Neutrophil (primary cell): Measurements from ENCODE around the gene PGAP3.
"Not testable (repeated sequence)": the region's sequence is repeated elsewhere in the genome, so short reads cannot be mapped to it uniquely, and the experiment has no call there.

Source experiments
- H3K27ac ChIP-seq: fragments of 200-600 bp; sonication (generic); 2 replicates; pipeline ENCODE4 v1.5.1; 2016; ENCODE audit warnings: mild to moderate bottlenecking, moderate library complexity
- H3K27me3 ChIP-seq: fragments of 200-600 bp; sonication (generic); 2 replicates; pipeline ENCODE4 v1.6.0; 2016; ENCODE audit warnings: mild to moderate bottlenecking
- H3K36me3 ChIP-seq: fragments of 200-600 bp; sonication (generic); 2 replicates; pipeline ENCODE4 v1.5.1; 2017
- H3K4me1 ChIP-seq, 2 experiments: fragments of 200-600 bp in 1 of 2; sonication (generic) in 1 of 2; 1 replicate in 1 of 2; 2 replicates in 1 of 2; pipeline versions ENCODE4 v1.5.1 to v1.6.1; 2013 to 2016; ENCODE audit warnings: low read depth in 1 of 2, low read length in 1 of 2, mild to moderate bottlenecking in 1 of 2, moderate library complexity in 1 of 2; ENCODE audit not compliant: control insufficient read depth in 1 of 2, insufficient read depth in 1 of 2
- H3K4me3 ChIP-seq, 2 experiments: fragments of 200-600 bp in 1 of 2; sonication (generic) in 1 of 2; 1 replicate in 1 of 2; 2 replicates in 1 of 2; pipeline ENCODE4 v1.5.1; 2013 to 2016; ENCODE audit warnings: low read depth in 1 of 2, low read length in 1 of 2, mild to moderate bottlenecking in 1 of 2, moderate library complexity in 1 of 2
- H3K9me3 ChIP-seq: fragments of 200-600 bp; sonication (generic); 2 replicates; pipeline ENCODE4 v1.5.1; 2016
- TF ChIP-seq, protein P1 (sequence below): fragments of 200-600 bp; sonication (generic); IDR thresholded peaks from 2 replicates; pipeline ENCODE4 v1.5.1; 2016; ENCODE audit warnings: antibody characterized with exemption

PGAP3 gene

GRCh38 chr17:39700148-39700987, 12.5 kb upstream of the PGAP3 start:
- Histone ChIP-seq H3K4me3 (no peak overlapping the region), H3K27me3 (peaks cover 76% of the 10 kb centered on the region), H3K36me3 (no peaks in the 10 kb centered on the region), H3K9me3 (no peaks in the 10 kb centered on the region), H3K4me1 (no peaks in the 10 kb centered on the region), H3K27ac (no peak overlapping the region)
- TF ChIP-seq, protein P1, sequence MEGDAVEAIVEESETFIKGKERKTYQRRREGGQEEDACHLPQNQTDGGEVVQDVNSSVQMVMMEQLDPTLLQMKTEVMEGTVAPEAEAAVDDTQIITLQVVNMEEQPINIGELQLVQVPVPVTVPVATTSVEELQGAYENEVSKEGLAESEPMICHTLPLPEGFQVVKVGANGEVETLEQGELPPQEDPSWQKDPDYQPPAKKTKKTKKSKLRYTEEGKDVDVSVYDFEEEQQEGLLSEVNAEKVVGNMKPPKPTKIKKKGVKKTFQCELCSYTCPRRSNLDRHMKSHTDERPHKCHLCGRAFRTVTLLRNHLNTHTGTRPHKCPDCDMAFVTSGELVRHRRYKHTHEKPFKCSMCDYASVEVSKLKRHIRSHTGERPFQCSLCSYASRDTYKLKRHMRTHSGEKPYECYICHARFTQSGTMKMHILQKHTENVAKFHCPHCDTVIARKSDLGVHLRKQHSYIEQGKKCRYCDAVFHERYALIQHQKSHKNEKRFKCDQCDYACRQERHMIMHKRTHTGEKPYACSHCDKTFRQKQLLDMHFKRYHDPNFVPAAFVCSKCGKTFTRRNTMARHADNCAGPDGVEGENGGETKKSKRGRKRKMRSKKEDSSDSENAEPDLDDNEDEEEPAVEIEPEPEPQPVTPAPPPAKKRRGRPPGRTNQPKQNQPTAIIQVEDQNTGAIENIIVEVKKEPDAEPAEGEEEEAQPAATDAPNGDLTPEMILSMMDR = no peak

- Histone ChIP-seq H3K4me1 (no peaks in the 10 kb centered on the region), H3K4me3 (no peak within 1 kb of the TSS), H3K27ac (no peak within 1 kb of the TSS), H3K36me3 (no peaks in the 10 kb centered on the region), H3K27me3 (peaks cover 76% of the 10 kb centered on the region), H3K9me3 (no peaks in the 10 kb centered on the region)
- TF ChIP-seq, protein P1 = no peak
Measured at GRCh38 chr17:39699818-39700147, 11.9 kb upstream of the PGAP3 start, which contains the start of gene ERBB2. Gene ERBB2, plus strand, starts transcription at chr17:39700064. Its CDS starts 175 bp downstream, at chr17:39700239.

DNA sequence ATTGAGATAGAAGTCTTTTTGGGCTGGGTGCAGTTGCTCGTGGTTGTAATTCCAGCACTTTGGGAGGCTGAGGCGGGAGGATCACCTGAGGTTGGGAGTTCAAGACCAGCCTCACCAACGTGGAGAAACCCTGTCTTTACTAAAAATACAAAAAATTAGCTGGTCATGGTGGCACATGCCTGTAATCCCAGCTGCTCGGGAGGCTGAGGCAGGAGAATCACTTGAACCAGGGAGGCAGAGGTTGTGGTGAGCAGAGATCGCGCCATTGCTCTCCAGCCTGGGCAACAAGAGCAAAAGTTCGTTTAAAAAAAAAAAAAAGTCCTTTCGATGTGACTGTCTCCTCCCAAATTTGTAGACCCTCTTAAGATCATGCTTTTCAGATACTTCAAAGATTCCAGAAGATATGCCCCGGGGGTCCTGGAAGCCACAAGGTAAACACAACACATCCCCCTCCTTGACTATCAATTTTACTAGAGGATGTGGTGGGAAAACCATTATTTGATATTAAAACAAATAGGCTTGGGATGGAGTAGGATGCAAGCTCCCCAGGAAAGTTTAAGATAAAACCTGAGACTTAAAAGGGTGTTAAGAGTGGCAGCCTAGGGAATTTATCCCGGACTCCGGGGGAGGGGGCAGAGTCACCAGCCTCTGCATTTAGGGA, 11.4 kb upstream of the PGAP3 start:
- H3K4me3 ChIP-seq, H3K4me1 ChIP-seq, H3K9me3 ChIP-seq, H3K27ac ChIP-seq, H3K36me3 ChIP-seq: not testable (repeated sequence)
- H3K27me3 ChIP-seq = peaks cover 76% of the 10 kb centered on the region

DNA sequence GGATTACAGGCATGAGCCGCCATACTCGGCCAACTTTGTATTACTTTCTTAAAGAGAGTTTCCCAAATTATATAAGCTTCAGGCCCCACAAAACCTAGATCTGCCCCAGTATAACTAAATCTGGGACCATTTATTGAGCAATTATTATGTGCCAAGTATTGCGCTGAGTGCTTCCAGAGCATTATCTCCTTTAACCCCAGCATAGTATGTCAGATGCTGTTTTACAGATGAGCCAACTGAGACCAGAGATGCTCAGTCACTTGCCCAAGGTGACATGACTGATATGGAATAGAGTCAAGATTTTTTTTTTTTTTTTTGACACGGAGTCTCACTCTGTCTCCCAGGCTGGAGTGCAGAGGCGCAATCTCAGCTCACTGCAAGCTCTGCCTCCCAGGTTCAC, 10.1 kb upstream of the PGAP3 start:
- H3K27me3 ChIP-seq = peaks cover 67% of the 10 kb centered on the region
- no peaks in the 10 kb centered on the region for H3K9me3 ChIP-seq
- no peaks in the 10 kb centered on the region for H3K36me3 ChIP-seq
- no peaks in the 10 kb centered on the region for H3K4me1 ChIP-seq
- no peak overlapping the region for H3K4me3 ChIP-seq
- no peak overlapping the region for H3K27ac ChIP-seq
- TF ChIP-seq, protein P1 = no peak

- peaks cover 54% of the 10 kb centered on the region for H3K27me3 ChIP-seq
- no peaks in the 10 kb centered on the region for H3K4me1 ChIP-seq
- H3K36me3 ChIP-seq = no peaks in the 10 kb centered on the region
- H3K27ac ChIP-seq = no peak overlapping the region
- H3K9me3 ChIP-seq = no peaks in the 10 kb centered on the region
- TF ChIP-seq, protein P1 = no peak
- H3K4me3 ChIP-seq = no peak overlapping the region
Measured at GRCh38 chr17:39696731-39697130, 8.9 kb upstream of the PGAP3 start.

- H3K36me3 ChIP-seq = no peaks in the 10 kb centered on the region
- TF ChIP-seq, protein P1 = no peak
- no peak overlapping the region for H3K27ac ChIP-seq
- peaks cover 50% of the 10 kb centered on the region for H3K27me3 ChIP-seq
- no peaks in the 10 kb centered on the region for H3K4me1 ChIP-seq
- H3K4me3 ChIP-seq = no peak overlapping the region
- H3K9me3 ChIP-seq = no peaks in the 10 kb centered on the region
Measured at GRCh38 chr17:39695089-39695474, 7.2 kb upstream of the PGAP3 start.
